HepG2 (cell line): ENCODE results near the gene SNAI1. TPM values are rescaled to one million over a fixed set of nuclear protein-coding genes. Genes with fewer than 3 reads are reported as not detected.

Source experiments
- AGO2 ChIP-seq: fragments of 200-400 bp; formaldehyde crosslinking; optimal IDR thresholded peaks from 2 replicates; pipeline ENCODE3; 2017; ENCODE audit warnings: mild to moderate bottlenecking, low read depth, low read length, moderate library complexity
- ARID2 ChIP-seq: sonication (generic); formaldehyde crosslinking; IDR thresholded peaks from 2 replicates; pipeline ENCODE4 v1.8.1; 2022; ENCODE audit warnings: mild to moderate bottlenecking, missing genetic modification reagents, borderline replicate concordance
- ETV5 ChIP-seq: IDR thresholded peaks from 2 replicates; pipeline ENCODE4 v1.6.1; 2018; ENCODE audit warnings: missing biosample characterization, missing genetic modification reagents, inconsistent platforms, borderline replicate concordance
- FOXA1 ChIP-seq, 2 experiments: fragments of 450-650 bp in 1 of 2; sonication (generic) in 1 of 2; formaldehyde crosslinking in 1 of 2; IDR thresholded peaks; 2 replicates each; pipeline versions ENCODE4 v1.4.0 to v1.6.1; 2016 to 2020; ENCODE audit warnings: missing genetic modification reagents in 1 of 2
- KLF11 ChIP-seq: IDR thresholded peaks from 2 replicates; pipeline ENCODE4 v1.6.1; 2016; ENCODE audit warnings: missing compliant biosample characterization
- MAZ ChIP-seq, 2 experiments: sonication (generic) in 1 of 2; formaldehyde crosslinking in 1 of 2; IDR thresholded peaks; 2 replicates each; pipeline versions ENCODE4 v1.5.0 to v1.6.1; 2012 to 2020; ENCODE audit warnings: low read depth in 2 of 2, mild to moderate bottlenecking in 2 of 2, borderline replicate concordance in 1 of 2, improper control_type of control experiment in 1 of 2, low read length in 1 of 2, missing genetic modification reagents in 1 of 2, moderate library complexity in 1 of 2
- MEIS2 ChIP-seq: sonication (generic); formaldehyde crosslinking; IDR thresholded peaks from 2 replicates; pipeline ENCODE4 v1.9.0; 2021; ENCODE audit warnings: mild to moderate bottlenecking, missing genetic modification reagents
- SP1 ChIP-seq, 2 experiments: fragments of 450-650 bp in 1 of 2; sonication (generic) in 1 of 2; formaldehyde crosslinking in 1 of 2; IDR thresholded peaks; 2 replicates each; pipeline versions ENCODE4 v1.4.0 to v1.6.1; 2016 to 2020; ENCODE audit warnings: missing genetic modification reagents in 1 of 2
- ZNF12 ChIP-seq: sonication (generic); formaldehyde crosslinking; IDR thresholded peaks from 2 replicates; pipeline ENCODE4 v1.5.0; 2020; ENCODE audit warnings: missing genetic modification reagents
- ZNF207 ChIP-seq: fragments of 450-650 bp; IDR thresholded peaks from 2 replicates; pipeline ENCODE4 v1.6.1; 2016; ENCODE audit warnings: antibody characterized with exemption, borderline replicate concordance
- ZNF724P ChIP-seq: sonication (generic); formaldehyde crosslinking; IDR thresholded peaks from 2 replicates; pipeline ENCODE4 v1.8.0; 2022; ENCODE audit warnings: missing genetic modification reagents, borderline replicate concordance
- ZNF781 ChIP-seq: sonication (generic); formaldehyde crosslinking; IDR thresholded peaks from 2 replicates; pipeline ENCODE4 v1.5.1; 2020; ENCODE audit warnings: borderline replicate concordance, mild to moderate bottlenecking, missing genetic modification reagents; ENCODE audit errors: not compliant biosample characterization
- polyA plus RNA-seq, 8 experiments: library from polyadenylated mRNA; depleted of rRNA in 3 of 8; stranded (reverse) in 7 of 8; unstranded in 1 of 8; fragments of >200 nt; fragmentation: Illumina TruSeq in 4 of 8; extraction: Trizol in 4 of 8; gene quantifications; 2 replicates each; pipeline versions ENCODE4 v1.2.1 to v1.2.3, GENCODE V29; 2011 to 2016; ENCODE audit warnings: low read depth in 4 of 8, missing spikeins in 1 of 8, mixed read lengths in 1 of 8; ENCODE audit not compliant: insufficient read depth in 1 of 8
- total RNA-seq, 5 experiments: library from RNA; depleted of rRNA; stranded (reverse); fragments of >200 nt; fragmentation: Illumina TruSeq; extraction: Trizol; gene quantifications; 2 replicates each; pipeline ENCODE4 v1.2.3, GENCODE V29; 2016; ENCODE audit warnings: low read depth in 1 of 5
- TF ChIP-seq, protein P1 (sequence below): sonication (generic); formaldehyde crosslinking; IDR thresholded peaks from 2 replicates; pipeline ENCODE4 v1.4.0; 2020; ENCODE audit warnings: missing genetic modification reagents
- TF ChIP-seq, protein P2 (sequence below): sonication (generic); formaldehyde crosslinking; IDR thresholded peaks from 2 replicates; pipeline ENCODE4 v1.4.0; 2020; ENCODE audit warnings: missing genetic modification reagents
- TF ChIP-seq, protein P3 (sequence below): sonication (generic); formaldehyde crosslinking; IDR thresholded peaks from 2 replicates; pipeline ENCODE4 v1.4.0; 2020; ENCODE audit warnings: missing genetic modification reagents
- TF ChIP-seq, protein P4 (sequence below): sonication (generic); formaldehyde crosslinking; IDR thresholded peaks from 2 replicates; pipeline ENCODE4 v1.9.0; 2021; ENCODE audit warnings: missing genetic modification reagents, borderline replicate concordance
- TF ChIP-seq, protein P5 (sequence below): IDR thresholded peaks from 2 replicates; pipeline ENCODE4 v1.6.1; 2016; ENCODE audit warnings: low read depth

SNAI1 gene
- total and polyA plus RNA-seq, 2 of the 13 experiments (the other 11 are each of a cell fraction or from before 2014, with no cell fraction given), result 1.3 to 1.4 TPM

DNA sequence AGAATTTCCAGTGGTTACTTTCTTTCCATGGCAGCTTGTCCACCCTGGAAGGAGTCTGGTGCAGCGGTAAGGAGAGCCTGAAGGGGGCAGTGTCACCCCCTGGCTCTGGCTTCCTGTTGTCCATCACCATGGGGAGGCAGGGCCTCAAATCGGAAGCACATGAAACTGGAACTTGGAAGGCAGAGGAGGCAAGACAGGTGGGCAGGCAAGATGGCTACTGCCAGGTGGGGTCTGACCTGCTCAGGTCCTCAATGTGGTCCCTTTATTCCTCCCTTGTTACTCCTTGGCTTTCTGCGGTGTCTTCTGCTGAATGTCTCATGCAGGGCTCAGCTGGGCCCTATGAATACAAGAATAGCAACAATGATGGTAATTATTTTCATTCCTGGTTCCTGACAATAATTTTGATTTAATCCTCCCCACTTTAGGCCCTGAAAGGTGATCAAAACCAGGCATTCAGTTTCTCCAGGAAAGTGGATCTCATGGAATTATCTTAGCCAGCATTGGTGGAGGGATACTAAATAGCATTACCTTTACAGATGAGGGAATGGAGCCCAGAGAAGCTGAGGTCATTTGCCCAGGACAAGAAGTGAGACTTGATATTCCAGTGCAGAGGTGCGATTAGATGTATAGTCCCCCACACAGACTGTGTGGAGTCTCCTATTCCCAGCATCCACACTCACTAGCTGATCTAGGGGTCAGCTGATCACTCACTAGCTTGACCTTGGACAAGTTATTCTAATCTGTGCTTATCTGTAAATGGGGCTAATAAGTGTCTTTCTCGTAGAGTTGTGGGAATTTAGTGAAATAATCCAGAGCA, 17.6 kb upstream of the SNAI1 start (continued):
- TF ChIP-seq, protein P1, sequence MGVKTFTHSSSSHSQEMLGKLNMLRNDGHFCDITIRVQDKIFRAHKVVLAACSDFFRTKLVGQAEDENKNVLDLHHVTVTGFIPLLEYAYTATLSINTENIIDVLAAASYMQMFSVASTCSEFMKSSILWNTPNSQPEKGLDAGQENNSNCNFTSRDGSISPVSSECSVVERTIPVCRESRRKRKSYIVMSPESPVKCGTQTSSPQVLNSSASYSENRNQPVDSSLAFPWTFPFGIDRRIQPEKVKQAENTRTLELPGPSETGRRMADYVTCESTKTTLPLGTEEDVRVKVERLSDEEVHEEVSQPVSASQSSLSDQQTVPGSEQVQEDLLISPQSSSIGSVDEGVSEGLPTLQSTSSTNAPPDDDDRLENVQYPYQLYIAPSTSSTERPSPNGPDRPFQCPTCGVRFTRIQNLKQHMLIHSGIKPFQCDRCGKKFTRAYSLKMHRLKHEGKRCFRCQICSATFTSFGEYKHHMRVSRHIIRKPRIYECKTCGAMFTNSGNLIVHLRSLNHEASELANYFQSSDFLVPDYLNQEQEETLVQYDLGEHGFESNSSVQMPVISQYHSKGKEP, result peak; percentile 60; the same call in 1 of the 2 replicates
- TF ChIP-seq ZNF724P (CRISPR knock-in tag) (0 out of 2 replicates have a peak, but pooled peaks have one; percentile 42), ZNF207 (no peak), ZNF781 (peak; percentile 32), MAZ (IDR thresholded peaks at IDR 0.05; ENCODE audit: borderline replicate concordance, low read depth, low read length) (no peak), MAZ (CRISPR knock-in tag; IDR thresholded peaks at IDR 0.05; ENCODE audit: low read depth) (no peak), AGO2 (no peak), MEIS2 (0 out of 2 replicates have a peak, but pooled peaks have one; percentile 58), KLF11 (no peak), ZNF12 (CRISPR knock-in tag) (no peak; the same call in 1 of the 2 replicates), ETV5 (CRISPR knock-in tag) (peak; percentile 92), SP1 (IDR thresholded peaks at IDR 0.05) (no peak), SP1 (CRISPR knock-in tag; IDR thresholded peaks at IDR 0.05) (0 out of 2 replicates have a peak, but pooled peaks have one; percentile 14), ARID2 (CRISPR knock-in tag) (no peak), FOXA1 (IDR thresholded peaks at IDR 0.05) (no peak), FOXA1 (CRISPR knock-in tag; IDR thresholded peaks at IDR 0.05) (0 out of 2 replicates have a peak, but pooled peaks have one; percentile 19)
- TF ChIP-seq, protein P2, sequence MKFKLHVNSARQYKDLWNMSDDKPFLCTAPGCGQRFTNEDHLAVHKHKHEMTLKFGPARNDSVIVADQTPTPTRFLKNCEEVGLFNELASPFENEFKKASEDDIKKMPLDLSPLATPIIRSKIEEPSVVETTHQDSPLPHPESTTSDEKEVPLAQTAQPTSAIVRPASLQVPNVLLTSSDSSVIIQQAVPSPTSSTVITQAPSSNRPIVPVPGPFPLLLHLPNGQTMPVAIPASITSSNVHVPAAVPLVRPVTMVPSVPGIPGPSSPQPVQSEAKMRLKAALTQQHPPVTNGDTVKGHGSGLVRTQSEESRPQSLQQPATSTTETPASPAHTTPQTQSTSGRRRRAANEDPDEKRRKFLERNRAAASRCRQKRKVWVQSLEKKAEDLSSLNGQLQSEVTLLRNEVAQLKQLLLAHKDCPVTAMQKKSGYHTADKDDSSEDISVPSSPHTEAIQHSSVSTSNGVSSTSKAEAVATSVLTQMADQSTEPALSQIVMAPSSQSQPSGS (CRISPR knock-in tag), result no peak
- TF ChIP-seq, protein P3, sequence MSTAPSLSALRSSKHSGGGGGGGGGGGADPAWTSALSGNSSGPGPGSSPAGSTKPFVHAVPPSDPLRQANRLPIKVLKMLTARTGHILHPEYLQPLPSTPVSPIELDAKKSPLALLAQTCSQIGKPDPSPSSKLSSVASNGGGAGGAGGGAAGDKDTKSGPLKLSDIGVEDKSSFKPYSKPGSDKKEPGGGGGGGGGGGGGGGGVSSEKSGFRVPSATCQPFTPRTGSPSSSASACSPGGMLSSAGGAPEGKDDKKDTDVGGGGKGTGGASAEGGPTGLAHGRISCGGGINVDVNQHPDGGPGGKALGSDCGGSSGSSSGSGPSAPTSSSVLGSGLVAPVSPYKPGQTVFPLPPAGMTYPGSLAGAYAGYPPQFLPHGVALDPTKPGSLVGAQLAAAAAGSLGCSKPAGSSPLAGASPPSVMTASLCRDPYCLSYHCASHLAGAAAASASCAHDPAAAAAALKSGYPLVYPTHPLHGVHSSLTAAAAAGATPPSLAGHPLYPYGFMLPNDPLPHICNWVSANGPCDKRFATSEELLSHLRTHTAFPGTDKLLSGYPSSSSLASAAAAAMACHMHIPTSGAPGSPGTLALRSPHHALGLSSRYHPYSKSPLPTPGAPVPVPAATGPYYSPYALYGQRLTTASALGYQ, result 0 out of 2 replicates have a peak, but pooled peaks have one; percentile 31
- TF ChIP-seq, protein P4, sequence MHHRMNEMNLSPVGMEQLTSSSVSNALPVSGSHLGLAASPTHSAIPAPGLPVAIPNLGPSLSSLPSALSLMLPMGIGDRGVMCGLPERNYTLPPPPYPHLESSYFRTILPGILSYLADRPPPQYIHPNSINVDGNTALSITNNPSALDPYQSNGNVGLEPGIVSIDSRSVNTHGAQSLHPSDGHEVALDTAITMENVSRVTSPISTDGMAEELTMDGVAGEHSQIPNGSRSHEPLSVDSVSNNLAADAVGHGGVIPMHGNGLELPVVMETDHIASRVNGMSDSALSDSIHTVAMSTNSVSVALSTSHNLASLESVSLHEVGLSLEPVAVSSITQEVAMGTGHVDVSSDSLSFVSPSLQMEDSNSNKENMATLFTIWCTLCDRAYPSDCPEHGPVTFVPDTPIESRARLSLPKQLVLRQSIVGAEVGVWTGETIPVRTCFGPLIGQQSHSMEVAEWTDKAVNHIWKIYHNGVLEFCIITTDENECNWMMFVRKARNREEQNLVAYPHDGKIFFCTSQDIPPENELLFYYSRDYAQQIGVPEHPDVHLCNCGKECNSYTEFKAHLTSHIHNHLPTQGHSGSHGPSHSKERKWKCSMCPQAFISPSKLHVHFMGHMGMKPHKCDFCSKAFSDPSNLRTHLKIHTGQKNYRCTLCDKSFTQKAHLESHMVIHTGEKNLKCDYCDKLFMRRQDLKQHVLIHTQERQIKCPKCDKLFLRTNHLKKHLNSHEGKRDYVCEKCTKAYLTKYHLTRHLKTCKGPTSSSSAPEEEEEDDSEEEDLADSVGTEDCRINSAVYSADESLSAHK (CRISPR knock-in tag), result no peak
- TF ChIP-seq, protein P5, sequence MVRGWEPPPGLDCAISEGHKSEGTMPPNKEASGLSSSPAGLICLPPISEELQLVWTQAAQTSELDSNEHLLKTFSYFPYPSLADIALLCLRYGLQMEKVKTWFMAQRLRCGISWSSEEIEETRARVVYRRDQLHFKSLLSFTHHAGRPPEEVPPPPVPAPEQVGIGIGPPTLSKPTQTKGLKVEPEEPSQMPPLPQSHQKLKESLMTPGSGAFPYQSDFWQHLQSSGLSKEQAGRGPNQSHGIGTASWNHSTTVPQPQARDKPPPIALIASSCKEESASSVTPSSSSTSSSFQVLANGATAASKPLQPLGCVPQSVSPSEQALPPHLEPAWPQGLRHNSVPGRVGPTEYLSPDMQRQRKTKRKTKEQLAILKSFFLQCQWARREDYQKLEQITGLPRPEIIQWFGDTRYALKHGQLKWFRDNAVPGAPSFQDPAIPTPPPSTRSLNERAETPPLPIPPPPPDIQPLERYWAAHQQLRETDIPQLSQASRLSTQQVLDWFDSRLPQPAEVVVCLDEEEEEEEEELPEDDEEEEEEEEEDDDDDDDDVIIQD (CRISPR knock-in tag), result 0 out of 2 replicates have a peak, but pooled peaks have one; percentile 45
